RWPE1 (cell line): ENCODE measurements around the gene SERHL2.
"Not testable (repeated sequence)": the region's sequence is repeated elsewhere in the genome, so short reads cannot be mapped to it uniquely, and the experiment has no call there.

Experiments used
- CTCF ChIA-PET: fragments of 350-600 bp; sonication (Branson Sonifier 250); formaldehyde crosslinking; extraction: SDS; loops from one replicate; lab custom pipeline; 2021; lab: Yijun Ruan, JAX
- POLR2A ChIA-PET: fragments of 400-600 bp; formaldehyde crosslinking; extraction: SDS; loops from one replicate; lab custom pipeline; 2020; ENCODE audit warnings: antibody characterized with exemption; ENCODE audit not compliant: low non-redundant PET; lab: Yijun Ruan, JAX
- DNase-seq: peaks from one replicate; pipeline ENCODE4 v3.0.0; 2012; ENCODE audit warnings: low spot score
- H3K27ac ChIP-seq: fragments of 450-650 bp; 2 replicates; pipeline ENCODE4 v1.5.1; 2017
- CTCF ChIP-seq: fragments of 450-650 bp; conservative IDR thresholded peaks from 2 replicates; pipeline ENCODE4 v1.5.1; 2017; ENCODE audit warnings: low read depth, mild to moderate bottlenecking

SERHL2 gene

GRCh38 chr22:42553475-42554361, at the start of gene SERHL2:
Gene SERHL2, plus strand, starts transcription at chr22:42553956. Its CDS starts 65 bp downstream, at chr22:42554021.
- peak; percentile 72 for DNase-seq
- POLR2A ChIA-PET = no interaction called here
- CTCF ChIA-PET = no interaction called here
- no peak for TF ChIP-seq CTCF
- peak within 1 kb of the TSS; percentile 21; the same call in 1 of the 2 replicates for H3K27ac ChIP-seq

GRCh38 chr22:42508327-42508974, 45.3 kb upstream of the SERHL2 start:
- POLR2A ChIA-PET = not testable (repeated sequence)

GRCh38 chr22:42508975-42509364, 44.8 kb upstream of the SERHL2 start:
- DNase-seq, POLR2A ChIA-PET, H3K27ac ChIP-seq, CTCF ChIA-PET: not testable (repeated sequence)

More at GRCh38 chr22:42508327-42508974, 45.3 kb upstream of the SERHL2 start:
- CTCF ChIA-PET, H3K27ac ChIP-seq, DNase-seq: not testable (repeated sequence)

- DNase-seq = no peak
- ChIA-PET POLR2A (no interaction called here), CTCF (no interaction called here)
- H3K27ac ChIP-seq = no peak overlapping the region
- no peak for TF ChIP-seq CTCF
Observed at GRCh38 chr22:42509548-42509947, 44.2 kb upstream of the SERHL2 start.

GRCh38 chr22:42511401-42511891, 42.3 kb upstream of the SERHL2 start:
- DNase-seq = no peak
- CTCF ChIA-PET = no interaction called here
- peak overlapping the region; percentile 36 for H3K27ac ChIP-seq
- TF ChIP-seq CTCF = no peak
- POLR2A ChIA-PET = no interaction called here

GRCh38 chr22:42512273-42512990, 41.3 kb upstream of the SERHL2 start:
- POLR2A ChIA-PET, DNase-seq, CTCF ChIA-PET: not testable (repeated sequence)
- H3K27ac ChIP-seq = peak overlapping the region; percentile 24; the same call in 1 of the 2 replicates

GRCh38 chr22:42514331-42514730, 39.4 kb upstream of the SERHL2 start:
- CTCF ChIA-PET, POLR2A ChIA-PET, H3K27ac ChIP-seq, DNase-seq: not testable (repeated sequence)

GRCh38 chr22:42515304-42515703, 38.5 kb upstream of the SERHL2 start:
- CTCF ChIA-PET, H3K27ac ChIP-seq, DNase-seq: not testable (repeated sequence)
- POLR2A ChIA-PET = interaction anchor here (0.6 kb wide), 1 partner anchor 10 kb away, joined by 4 read pairs; no protein-coding TSS in a partner anchor
